RWPE2 (cell line): ENCODE results near the gene STAT5A.

Experiments used
- ATAC-seq: fragments of 200-7000 bp; cut with Tn5 transposase; 3 replicates; pipeline ENCODE4 v1.9.1; 2021; ENCODE audit warnings: low read depth
- DNase-seq: peaks from one replicate; pipeline ENCODE4 v3.0.0-alpha.2; 2020; ENCODE audit warnings: low spot score
- H3K27ac ChIP-seq: fragments of 450-650 bp; 2 replicates; pipeline ENCODE4 v1.5.1; 2017; ENCODE audit warnings: mild to moderate bottlenecking; ENCODE audit not compliant: poor library complexity, severe bottlenecking
- H3K27me3 ChIP-seq: fragments of 250-450 bp; sonication (Bioruptor Pico); 2 replicates; pipeline ENCODE4 v1.5.1; 2021; ENCODE audit warnings: mild to moderate bottlenecking, moderate library complexity; ENCODE audit not compliant: insufficient read depth, poor library complexity, severe bottlenecking
- H3K36me3 ChIP-seq: fragments of 250-450 bp; sonication (Bioruptor Pico); 2 replicates; pipeline ENCODE4 v1.5.1; 2020; ENCODE audit warnings: low read depth, mild to moderate bottlenecking, moderate library complexity
- H3K4me1 ChIP-seq: fragments of 250-450 bp; sonication (Bioruptor Pico); 2 replicates; pipeline ENCODE4 v1.5.1; 2021; ENCODE audit warnings: mild to moderate bottlenecking, moderate library complexity; ENCODE audit not compliant: insufficient read depth, poor library complexity, severe bottlenecking
- H3K4me3 ChIP-seq: fragments of 250-450 bp; sonication (Bioruptor Pico); 2 replicates; pipeline ENCODE4 v1.5.1; 2021; ENCODE audit warnings: mild to moderate bottlenecking, moderate library complexity; ENCODE audit not compliant: severe bottlenecking
- H3K9me3 ChIP-seq: fragments of 250-450 bp; sonication (Bioruptor Pico); 2 replicates; pipeline ENCODE4 v1.5.1; 2021; ENCODE audit warnings: mild to moderate bottlenecking, moderate library complexity; ENCODE audit not compliant: severe bottlenecking
- CTCF ChIP-seq: fragments of 450-650 bp; IDR thresholded peaks from one replicate; pipeline ENCODE4 v1.5.1; 2017; ENCODE audit warnings: mild to moderate bottlenecking, moderate library complexity; ENCODE audit not compliant: poor library complexity, severe bottlenecking

The STAT5A gene

GRCh38 chr17:42334677-42335076 lies 46.4 kb downstream of the STAT5A start:
- Histone ChIP-seq H3K27ac (no peak overlapping the region), H3K4me3 (no peak overlapping the region), H3K27me3 (no peaks in the 10 kb centered on the region), H3K9me3 (no peaks in the 10 kb centered on the region), H3K36me3 (peaks cover 64% of the 10 kb centered on the region), H3K4me1 (peaks cover 2% of the 10 kb centered on the region)
- peak; percentile 18 for TF ChIP-seq CTCF
- DNase-seq = no peak
- ATAC-seq = no peak

- DNase-seq = no peak
- ATAC-seq = no peak
These were observed 49.1 kb downstream of the STAT5A start for GRCh38 chr17:42337442-42337841.

GRCh38 chr17:42338427-42338985 lies 50.2 kb downstream of the STAT5A start:
- Histone ChIP-seq H3K27me3 (no peaks in the 10 kb centered on the region), H3K9me3 (no peaks in the 10 kb centered on the region), H3K27ac (no peak overlapping the region), H3K4me3 (no peak overlapping the region), H3K4me1 (no peaks in the 10 kb centered on the region), H3K36me3 (peaks cover 73% of the 10 kb centered on the region)
- TF ChIP-seq CTCF = no peak
- DNase-seq = no peak
- ATAC-seq = no peak

More at GRCh38 chr17:42337442-42337841, 49.1 kb downstream of the STAT5A start:
- H3K36me3 ChIP-seq = peaks cover 75% of the 10 kb centered on the region
- H3K4me3 ChIP-seq = no peak overlapping the region
- no peak for TF ChIP-seq CTCF
- H3K27ac ChIP-seq = no peak overlapping the region
- no peaks in the 10 kb centered on the region for H3K4me1 ChIP-seq
- no peaks in the 10 kb centered on the region for H3K9me3 ChIP-seq
- no peaks in the 10 kb centered on the region for H3K27me3 ChIP-seq

- Histone ChIP-seq H3K27ac (no peak overlapping the region), H3K4me1 (no peaks in the 10 kb centered on the region), H3K27me3 (no peaks in the 10 kb centered on the region), H3K36me3 (peaks cover 74% of the 10 kb centered on the region), H3K4me3 (no peak overlapping the region), H3K9me3 (no peaks in the 10 kb centered on the region)
- TF ChIP-seq CTCF = no peak
- ATAC-seq = no peak
- DNase-seq = no peak
These were observed 50.9 kb downstream of the STAT5A start for GRCh38 chr17:42339221-42339620.

- peaks cover 77% of the 10 kb centered on the region for H3K36me3 ChIP-seq
- TF ChIP-seq CTCF = no peak
- no peaks in the 10 kb centered on the region for H3K4me1 ChIP-seq
- H3K27me3 ChIP-seq = no peaks in the 10 kb centered on the region
- no peak overlapping the region for H3K27ac ChIP-seq
- ATAC-seq = no peak
- no peaks in the 10 kb centered on the region for H3K9me3 ChIP-seq
- DNase-seq = no peak
- H3K4me3 ChIP-seq = no peak overlapping the region
These were observed 52.4 kb downstream of the STAT5A start for GRCh38 chr17:42340691-42341127.
